DND-41 (cell line): ENCODE measurements around the gene ABLIM2.

Experiments used
- ATAC-seq: fragments of 200-7000 bp; cut with Tn5 transposase; 3 replicates; pipeline ENCODE4 v1.9.1; 2021; ENCODE audit warnings: low read depth; ENCODE audit not compliant: insufficient read depth
- DNase-seq: peaks from one replicate; pipeline ENCODE4 v3.0.0-alpha.2; 2020
- H2AFZ ChIP-seq: 2 replicates; pipeline ENCODE4 v1.6.0; 2012; ENCODE audit warnings: low read depth, low read length
- H3K27ac ChIP-seq: 2 replicates; pipeline ENCODE4 v1.5.1; 2012; ENCODE audit warnings: low read length, inconsistent platforms
- H3K27me3 ChIP-seq: fragments of 200-600 bp; sonication (generic); 2 replicates; pipeline ENCODE4 v1.6.0; 2012; ENCODE audit warnings: low read length, mild to moderate bottlenecking, inconsistent platforms; ENCODE audit not compliant: insufficient read depth, poor library complexity
- H3K36me3 ChIP-seq: 2 replicates; pipeline ENCODE4 v1.5.1; 2012; ENCODE audit warnings: low read length, inconsistent platforms; ENCODE audit not compliant: insufficient read depth
- H3K4me1 ChIP-seq: 2 replicates; pipeline ENCODE4 v1.5.1; 2012; ENCODE audit warnings: mild to moderate bottlenecking, low read length; ENCODE audit not compliant: insufficient read depth
- H3K4me2 ChIP-seq: 2 replicates; pipeline ENCODE4 v1.6.0; 2012; ENCODE audit warnings: mild to moderate bottlenecking, moderate library complexity, low read length, inconsistent platforms; ENCODE audit not compliant: insufficient read depth
- H3K4me3 ChIP-seq, 2 experiments: fragments of 200-600 bp in 1 of 2; shearing (Covaris generic) in 1 of 2; 2 replicates each; pipeline ENCODE4 v1.5.1; 2012 to 2016; ENCODE audit warnings: inconsistent platforms in 2 of 2, low read length in 2 of 2, mild to moderate bottlenecking in 2 of 2, low read depth in 1 of 2, moderate library complexity in 1 of 2
- H3K79me2 ChIP-seq: 2 replicates; pipeline ENCODE4 v1.6.0; 2012; ENCODE audit warnings: low read length, inconsistent platforms; ENCODE audit not compliant: insufficient read depth
- H3K9ac ChIP-seq: 2 replicates; pipeline ENCODE4 v1.6.0; 2012; ENCODE audit warnings: low read depth, mild to moderate bottlenecking, inconsistent platforms, low read length, moderate library complexity
- H3K9me3 ChIP-seq: 2 replicates; pipeline ENCODE4 v1.5.1; 2012; ENCODE audit warnings: low read length, moderate library complexity, mild to moderate bottlenecking, inconsistent platforms; ENCODE audit not compliant: insufficient read depth, severe bottlenecking
- H4K20me1 ChIP-seq: 2 replicates; pipeline ENCODE4 v1.6.0; 2012; ENCODE audit warnings: low read length; ENCODE audit not compliant: insufficient read depth
- CTCF ChIP-seq: IDR thresholded peaks from 2 replicates; pipeline ENCODE4 v1.5.1; 2012; ENCODE audit warnings: borderline replicate concordance, low read length, moderate library complexity, mild to moderate bottlenecking; ENCODE audit not compliant: poor library complexity, severe bottlenecking; ENCODE audit errors: extremely low read depth
- EZH2 ChIP-seq: IDR thresholded peaks from 3 replicates; pipeline ENCODE4 v1.6.1; 2012; ENCODE audit warnings: borderline replicate concordance, low read depth, mild to moderate bottlenecking, moderate library complexity, low read length, inconsistent platforms; ENCODE audit not compliant: severe bottlenecking

Gene ABLIM2

GRCh38 chr4:8069102-8069752, 89.4 kb downstream of the ABLIM2 start:
- DNase-seq (no peak), ATAC-seq (no peak)
- Histone ChIP-seq H3K27me3 (no peaks in the 10 kb centered on the region), H3K9me3 (peaks cover 4% of the 10 kb centered on the region), H3K27ac (no peak overlapping the region), H3K4me2 (no peak overlapping the region), H3K79me2 (no peaks in the 10 kb centered on the region), H2AFZ (no peak overlapping the region), H4K20me1 (peaks cover 4% of the 10 kb centered on the region; the same call in 1 of the 2 replicates), H3K9ac (no peak overlapping the region), H3K36me3 (no peaks in the 10 kb centered on the region), H3K4me3 (no peak overlapping the region), H3K4me1 (no peaks in the 10 kb centered on the region)
- no peak for TF ChIP-seq EZH2
- no peak for TF ChIP-seq CTCF

- H2AFZ ChIP-seq = no peak overlapping the region
- no peaks in the 10 kb centered on the region for H3K27me3 ChIP-seq
- no peak overlapping the region for H3K27ac ChIP-seq
- H3K36me3 ChIP-seq = no peaks in the 10 kb centered on the region
- H4K20me1 ChIP-seq = peaks cover 3% of the 10 kb centered on the region; the same call in 1 of the 2 replicates
- H3K4me1 ChIP-seq = no peaks in the 10 kb centered on the region
- no peak for DNase-seq
- peaks cover 14% of the 10 kb centered on the region for H3K9me3 ChIP-seq
- H3K79me2 ChIP-seq = no peaks in the 10 kb centered on the region
- no peak for ATAC-seq
- TF ChIP-seq CTCF (no peak), EZH2 (no peak)
- H3K9ac ChIP-seq = no peak overlapping the region
- no peak overlapping the region for H3K4me3 ChIP-seq
- no peak overlapping the region for H3K4me2 ChIP-seq
Measured at GRCh38 chr4:8067945-8068896, 90.4 kb downstream of the ABLIM2 start.

GRCh38 chr4:8067274-8067936, 91.2 kb downstream of the ABLIM2 start:
- no peak overlapping the region for H3K4me2 ChIP-seq

More at GRCh38 chr4:8067274-8067936, 91.2 kb downstream of the ABLIM2 start:
- TF ChIP-seq EZH2 = no peak
- TF ChIP-seq CTCF = no peak
- DNase-seq (no peak), ATAC-seq (no peak)
- Histone ChIP-seq H2AFZ (no peak overlapping the region), H4K20me1 (0 out of 2 replicates have a peak, but pooled peaks cover 2% of the 10 kb centered on the region), H3K4me1 (no peaks in the 10 kb centered on the region), H3K27me3 (no peaks in the 10 kb centered on the region), H3K36me3 (no peaks in the 10 kb centered on the region), H3K9me3 (peaks cover 15% of the 10 kb centered on the region), H3K27ac (no peak overlapping the region), H3K4me3 (no peak overlapping the region), H3K9ac (no peak overlapping the region), H3K79me2 (no peaks in the 10 kb centered on the region)
